ENCODE results near the gene HEXB. TPM values are rescaled to one million over a fixed set of nuclear protein-coding genes. Genes with fewer than 3 reads are reported as not detected.

Gene HEXB
- total RNA-seq, 1 donor from 2014 or later = 94.2 TPM

GRCh38 chr5:74657165-74657564 is 27.9 kb upstream of the HEXB start:
- no peak overlapping the region for H3K4me3 ChIP-seq (ENCODE audit: low read depth, low read length)
- DNase-seq (ENCODE audit: low read depth) = no peak
- TF ChIP-seq CTCF (conservative IDR thresholded peaks at IDR 0.05; ENCODE audit: low read depth, low read length) = no peak

GRCh38 chr5:74659172-74659571 is 25.9 kb upstream of the HEXB start:
- no peak for DNase-seq (ENCODE audit: low read depth)
- no peak overlapping the region for H3K4me3 ChIP-seq (ENCODE audit: low read depth, low read length)
- no peak for TF ChIP-seq CTCF (conservative IDR thresholded peaks at IDR 0.05; ENCODE audit: low read depth, low read length)

- TF ChIP-seq CTCF (conservative IDR thresholded peaks at IDR 0.05; ENCODE audit: low read depth, low read length) = no peak
- no peak overlapping the region for H3K4me3 ChIP-seq (ENCODE audit: low read depth, low read length)
- no peak for DNase-seq (ENCODE audit: low read depth)
Measured at GRCh38 chr5:74660140-74660539, 24.9 kb upstream of the HEXB start.

GRCh38 chr5:74660873-74661272 is 24.2 kb upstream of the HEXB start:
- no peak for TF ChIP-seq CTCF (conservative IDR thresholded peaks at IDR 0.05; ENCODE audit: low read depth, low read length)
- H3K4me3 ChIP-seq (ENCODE audit: low read depth, low read length) = no peak overlapping the region
- DNase-seq (ENCODE audit: low read depth) = no peak

GRCh38 chr5:74664551-74664950 is 20.5 kb upstream of the HEXB start:
- H3K4me3 ChIP-seq (ENCODE audit: low read depth, low read length) = no peak overlapping the region
- DNase-seq (ENCODE audit: low read depth) = no peak
- TF ChIP-seq CTCF (conservative IDR thresholded peaks at IDR 0.05; ENCODE audit: low read depth, low read length) = no peak

- DNase-seq (ENCODE audit: low read depth) = no peak
- no peak overlapping the region for H3K4me3 ChIP-seq (ENCODE audit: low read depth, low read length)
- TF ChIP-seq CTCF (conservative IDR thresholded peaks at IDR 0.05; ENCODE audit: low read depth, low read length) = no peak
Measured at GRCh38 chr5:74665273-74665672, 19.8 kb upstream of the HEXB start.

- no peak for DNase-seq (ENCODE audit: low read depth)
- H3K4me3 ChIP-seq (ENCODE audit: low read depth, low read length) = no peak overlapping the region
- no peak for TF ChIP-seq CTCF (conservative IDR thresholded peaks at IDR 0.05; ENCODE audit: low read depth, low read length)
Measured at GRCh38 chr5:74665816-74666215, 19.2 kb upstream of the HEXB start.

All from epithelial cell of proximal tubule (primary cell).